ENCODE data around the gene RNU7-1.
A peak's percentile ranks its signal among the peaks of the same experiment; 100 is the strongest.

Gene RNU7-1

DNA sequence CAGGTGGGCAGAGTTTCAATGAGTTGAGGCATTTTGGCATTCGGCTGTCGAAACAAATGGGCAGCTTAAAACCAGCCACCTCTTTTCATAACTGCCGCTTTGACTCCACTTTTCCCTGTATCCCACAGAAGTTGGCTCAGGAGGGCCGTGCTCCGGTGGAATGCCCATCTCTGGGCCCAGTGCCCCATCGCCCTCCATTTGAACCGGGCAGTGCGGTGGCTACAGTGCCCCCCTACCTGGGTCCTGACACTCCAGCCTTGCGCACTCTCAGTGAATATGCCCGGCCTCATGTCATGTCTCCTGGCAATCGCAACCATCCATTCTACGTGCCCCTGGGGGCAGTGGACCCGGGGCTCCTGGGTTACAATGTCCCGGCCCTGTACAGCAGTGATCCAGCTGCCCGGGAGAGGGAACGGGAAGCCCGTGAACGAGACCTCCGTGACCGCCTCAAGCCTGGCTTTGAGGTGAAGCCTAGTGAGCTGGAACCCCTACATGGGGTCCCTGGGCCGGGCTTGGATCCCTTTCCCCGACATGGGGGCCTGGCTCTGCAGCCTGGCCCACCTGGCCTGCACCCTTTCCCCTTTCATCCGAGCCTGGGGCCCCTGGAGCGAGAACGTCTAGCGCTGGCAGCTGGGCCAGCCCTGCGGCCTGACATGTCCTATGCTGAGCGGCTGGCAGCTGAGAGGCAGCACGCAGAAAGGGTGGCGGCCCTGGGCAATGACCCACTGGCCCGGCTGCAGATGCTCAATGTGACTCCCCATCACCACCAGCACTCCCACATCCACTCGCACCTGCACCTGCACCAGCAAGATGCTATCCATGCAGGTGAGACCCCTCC lies 5.0 kb upstream of the RNU7-1 start:
- DNase-seq: no peak

DNA sequence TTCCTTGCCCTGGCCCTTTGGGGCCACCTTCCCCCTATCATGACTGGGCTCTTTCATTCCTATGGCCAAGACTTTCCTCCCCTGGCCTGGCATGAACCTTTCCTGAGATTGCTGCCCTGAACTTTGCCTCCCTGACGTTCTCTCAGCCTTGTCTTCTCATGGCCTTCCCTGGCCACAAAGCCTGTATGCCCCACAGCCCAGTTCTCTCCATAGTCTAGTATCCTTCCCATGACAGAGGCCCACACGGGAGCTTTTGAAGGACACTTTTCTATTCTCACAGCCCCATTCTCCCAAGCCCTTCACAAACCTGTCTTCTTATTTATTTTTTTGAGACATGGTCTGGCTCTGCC lies 4.5 kb upstream of the RNU7-1 start:
- no peak for DNase-seq

DNA sequence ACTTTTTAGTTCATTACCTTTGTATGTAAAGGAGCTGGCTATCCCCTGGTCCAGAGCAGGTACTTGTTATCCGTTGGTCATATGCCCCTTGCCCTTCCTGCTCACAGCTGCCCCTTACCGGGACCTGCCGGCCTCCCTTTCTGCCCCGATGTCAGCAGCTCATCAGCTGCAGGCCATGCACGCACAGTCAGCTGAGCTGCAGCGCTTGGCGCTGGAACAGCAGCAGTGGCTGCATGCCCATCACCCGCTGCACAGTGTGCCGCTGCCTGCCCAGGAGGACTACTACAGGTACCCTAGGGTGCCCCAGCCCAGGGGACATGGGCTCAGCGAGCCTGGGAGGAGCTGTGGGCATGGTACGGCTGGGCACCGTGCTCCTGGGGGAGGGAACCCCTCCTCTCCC lies 2.3 kb upstream of the RNU7-1 start:
- DNase-seq: no peak

DNA sequence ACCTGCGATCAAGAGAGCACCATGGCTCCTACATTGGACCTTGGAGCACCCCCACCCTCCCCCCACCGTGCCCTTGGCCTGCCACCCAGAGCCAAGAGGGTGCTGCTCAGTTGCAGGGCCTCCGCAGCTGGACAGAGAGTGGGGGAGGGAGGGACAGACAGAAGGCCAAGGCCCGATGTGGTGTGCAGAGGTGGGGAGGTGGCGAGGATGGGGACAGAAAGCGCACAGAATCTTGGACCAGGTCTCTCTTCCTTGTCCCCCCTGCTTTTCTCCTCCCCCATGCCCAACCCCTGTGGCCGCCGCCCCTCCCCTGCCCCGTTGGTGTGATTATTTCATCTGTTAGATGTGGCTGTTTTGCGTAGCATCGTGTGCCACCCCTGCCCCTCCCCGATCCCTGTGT lies 1.8 kb upstream of the RNU7-1 start:
- DNase-seq: no peak

DNA sequence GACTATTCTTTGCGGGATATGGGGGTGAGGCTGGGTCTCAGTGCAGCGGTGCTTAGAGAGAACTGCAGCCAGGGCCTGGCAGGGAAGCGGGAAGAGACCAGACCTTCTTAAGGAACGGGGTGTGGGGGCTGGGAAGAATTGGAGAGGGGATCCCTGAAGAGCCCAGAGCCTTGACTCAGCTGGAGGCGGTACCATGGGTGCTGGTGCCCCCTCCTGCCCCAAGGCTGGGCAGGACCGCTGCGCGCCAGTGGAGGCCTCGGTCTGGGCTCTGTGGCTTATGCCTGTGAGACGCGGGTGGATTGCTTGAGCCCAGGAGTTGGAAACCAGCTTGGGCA lies 1.3 kb upstream of the RNU7-1 start:
- DNase-seq: no peak

DNA sequence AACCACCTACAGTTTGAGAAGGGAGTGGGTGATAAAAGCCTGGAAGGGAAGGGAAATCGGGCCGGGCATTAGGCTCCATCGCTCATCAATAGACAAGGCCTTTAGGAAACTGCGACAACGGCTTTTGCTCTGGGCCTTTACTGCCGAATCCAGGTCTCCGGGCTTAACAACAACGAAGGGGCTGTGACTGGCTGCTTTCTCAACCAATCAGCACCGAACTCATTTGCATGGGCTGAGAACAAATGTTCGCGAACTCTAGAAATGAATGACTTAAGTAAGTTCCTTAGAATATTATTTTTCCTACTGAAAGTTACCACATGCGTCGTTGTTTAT lies 261 bp upstream of the RNU7-1 start:
- DNase-seq: peak; percentile 82

DNA sequence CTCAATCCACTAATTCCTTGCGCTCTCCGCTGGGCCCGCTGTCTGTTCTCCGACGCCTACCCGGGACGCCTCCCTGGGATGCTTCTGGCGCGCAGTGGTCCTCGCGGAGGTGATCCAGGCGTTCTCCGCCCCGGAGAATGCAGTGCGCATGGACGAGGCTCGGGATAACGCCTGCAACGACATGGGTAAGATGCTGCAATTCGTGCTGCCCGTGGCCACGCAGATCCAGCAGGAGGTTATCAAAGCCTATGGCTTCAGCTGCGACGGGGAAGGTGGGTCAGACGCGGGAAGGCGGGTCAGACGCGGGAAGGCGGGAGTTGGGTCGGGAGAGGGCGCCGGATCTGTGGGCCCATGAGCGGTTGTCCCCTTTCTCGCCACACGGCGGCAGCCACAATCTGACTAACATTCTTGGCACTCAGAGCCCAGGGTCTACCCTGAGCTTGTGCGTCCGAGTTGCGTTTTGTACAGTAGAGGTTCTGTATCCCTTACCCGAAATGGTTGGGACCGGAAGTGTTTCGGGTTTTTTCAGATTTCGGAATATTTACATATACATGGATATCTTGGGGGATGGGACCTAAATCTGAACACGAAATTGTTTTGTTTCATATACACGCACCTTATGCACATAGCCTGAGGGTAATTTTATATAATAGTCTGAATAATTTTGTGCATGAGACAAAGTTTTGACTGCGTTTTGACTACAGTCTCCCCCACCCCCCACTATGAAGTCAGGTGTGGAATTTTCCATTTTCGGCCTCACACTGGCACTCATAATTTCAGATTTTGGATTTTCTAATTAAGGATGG lies 968 bp downstream of the RNU7-1 start:
- DNase-seq: peak; percentile 93

DNA sequence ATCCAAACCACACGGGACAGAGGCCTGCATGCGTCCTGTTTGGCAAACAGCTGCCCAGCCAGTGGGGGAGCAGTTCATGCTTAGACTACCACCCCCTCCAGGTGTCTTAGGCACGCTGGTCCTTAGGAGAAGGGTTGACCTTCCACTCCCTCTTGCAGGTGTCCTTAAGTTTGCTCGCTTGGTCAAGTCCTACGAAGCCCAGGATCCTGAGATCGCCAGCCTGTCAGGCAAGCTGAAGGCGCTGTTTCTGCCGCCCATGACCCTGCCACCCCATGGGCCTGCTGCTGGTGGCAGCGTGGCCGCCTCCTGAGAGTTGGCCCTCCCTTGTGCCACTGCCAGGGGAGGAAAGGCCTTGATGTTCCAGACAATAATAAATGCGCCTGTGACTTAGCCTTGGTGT lies 2.0 kb downstream of the RNU7-1 start:
- peak; percentile 63 for DNase-seq

DNA sequence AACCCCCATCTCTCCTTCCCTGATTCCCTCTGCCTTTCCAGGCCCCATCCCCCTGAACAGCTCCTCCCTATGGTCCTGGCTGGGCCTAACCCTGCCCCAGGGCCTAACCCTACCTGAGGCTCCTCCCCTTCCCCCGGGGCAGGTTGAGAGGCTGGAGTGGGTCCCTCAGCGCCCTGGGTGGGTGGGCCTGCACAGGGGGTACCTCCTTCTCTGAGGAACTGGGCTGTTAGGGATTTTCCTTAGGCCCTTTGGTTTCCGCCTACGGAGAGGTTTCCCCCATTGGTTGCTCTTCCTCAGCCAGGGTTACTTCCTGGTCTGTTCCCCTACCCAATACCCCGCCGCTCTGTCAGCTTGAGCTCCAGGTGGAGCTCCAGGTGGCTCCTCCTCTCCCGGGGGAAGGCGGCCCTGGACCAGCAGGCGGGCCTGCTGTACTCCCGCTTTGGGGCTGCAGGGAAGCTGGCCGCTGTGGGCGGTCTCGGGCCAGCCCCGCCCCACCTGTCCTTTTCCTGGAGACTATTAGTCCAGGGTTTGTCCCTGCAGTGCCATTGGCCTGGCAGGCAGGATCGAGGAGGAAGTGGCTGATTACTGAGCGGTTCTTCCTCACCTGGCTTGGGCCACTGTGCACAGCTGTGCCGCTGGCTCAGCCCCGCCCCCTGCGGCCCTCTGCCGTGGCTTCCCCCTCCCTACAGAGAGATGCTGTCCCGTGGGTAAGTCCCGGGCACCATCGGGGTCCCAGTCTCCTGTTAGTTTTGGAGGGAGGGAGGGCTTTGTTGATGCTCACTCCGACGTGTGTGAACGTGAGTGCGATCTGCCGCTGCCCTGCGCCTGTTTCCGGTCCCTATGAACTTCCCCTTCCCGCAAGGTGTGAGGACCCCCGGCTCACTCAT lies 2.7 kb downstream of the RNU7-1 start:
- DNase-seq: peak; percentile 81

DNA sequence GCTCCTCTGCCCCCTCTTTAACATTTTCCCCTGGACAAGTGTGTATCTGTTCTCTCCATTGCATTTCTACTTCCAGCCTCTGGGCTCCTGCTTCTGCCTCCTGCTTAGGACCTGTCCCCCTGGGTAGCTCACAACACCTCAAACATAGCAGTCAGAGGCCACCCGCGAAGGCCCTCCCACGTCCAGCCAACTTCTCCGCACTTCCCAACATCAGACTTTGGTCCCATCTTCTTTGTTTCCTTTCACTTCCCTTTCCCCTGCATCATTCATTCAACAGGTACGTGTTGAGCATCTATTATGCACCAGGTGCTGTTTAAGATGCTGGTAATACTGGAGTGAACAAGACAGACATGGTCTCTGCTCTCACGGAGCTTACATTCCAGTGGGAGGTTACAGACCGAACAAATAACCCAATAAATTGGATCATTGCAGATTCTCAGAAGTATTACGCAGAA lies 3.3 kb downstream of the RNU7-1 start:
- no peak for DNase-seq

DNA sequence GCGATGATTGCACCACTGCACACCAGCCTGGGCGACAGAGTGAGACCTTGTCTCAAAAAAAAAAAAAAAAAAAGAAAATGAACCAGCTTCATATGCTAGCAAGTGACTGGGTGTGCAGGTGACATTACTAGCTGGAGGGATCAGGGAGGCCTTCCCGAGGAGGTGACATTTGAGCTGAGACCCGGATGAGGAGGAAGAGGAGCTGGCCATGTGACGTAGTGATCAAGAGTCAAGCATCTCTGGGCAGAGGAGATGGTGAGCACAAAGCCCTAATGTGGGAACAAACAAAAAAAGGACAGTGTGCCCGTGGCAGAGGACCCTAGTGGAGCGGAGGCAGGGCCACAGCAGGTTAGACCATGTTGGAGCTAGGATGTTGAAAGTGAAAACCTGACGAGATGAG lies 4.0 kb downstream of the RNU7-1 start:
- no peak for DNase-seq

DNA sequence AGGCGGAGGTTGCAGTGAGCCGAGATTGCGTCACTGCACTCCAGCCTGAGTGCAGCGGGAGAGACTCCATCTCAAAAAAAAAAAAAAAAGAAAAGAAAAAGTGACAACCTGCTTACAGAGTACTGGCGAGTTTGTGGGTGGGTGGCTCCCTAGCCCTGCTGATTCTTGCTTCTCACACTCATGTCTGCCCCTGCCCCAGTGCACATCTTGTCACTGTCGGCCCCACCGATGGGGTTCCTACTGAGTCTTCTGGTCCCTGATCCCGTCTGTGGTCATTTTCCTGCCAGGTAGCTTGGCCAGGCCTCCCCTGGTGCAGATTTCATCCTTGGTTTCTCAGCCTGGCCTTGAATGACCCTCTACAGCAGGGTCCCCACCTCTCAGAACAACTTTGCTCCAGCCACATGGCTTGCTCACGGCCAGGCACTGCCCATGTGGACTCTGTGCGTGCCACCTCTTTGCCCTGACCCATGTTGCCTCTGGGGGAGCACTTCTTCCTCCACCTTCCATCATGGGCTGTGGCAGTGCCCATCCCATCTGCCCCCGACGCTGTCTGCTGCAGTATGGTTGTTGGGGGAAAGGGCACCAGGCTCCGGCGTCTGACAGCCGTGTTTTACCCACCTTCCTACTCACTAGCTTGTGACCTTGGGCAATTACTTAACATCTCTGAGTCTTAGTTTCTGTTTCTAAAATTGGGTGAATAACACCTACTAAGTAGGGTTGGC lies 5.4 kb downstream of the RNU7-1 start:
- peak; percentile 65 for DNase-seq

DNA sequence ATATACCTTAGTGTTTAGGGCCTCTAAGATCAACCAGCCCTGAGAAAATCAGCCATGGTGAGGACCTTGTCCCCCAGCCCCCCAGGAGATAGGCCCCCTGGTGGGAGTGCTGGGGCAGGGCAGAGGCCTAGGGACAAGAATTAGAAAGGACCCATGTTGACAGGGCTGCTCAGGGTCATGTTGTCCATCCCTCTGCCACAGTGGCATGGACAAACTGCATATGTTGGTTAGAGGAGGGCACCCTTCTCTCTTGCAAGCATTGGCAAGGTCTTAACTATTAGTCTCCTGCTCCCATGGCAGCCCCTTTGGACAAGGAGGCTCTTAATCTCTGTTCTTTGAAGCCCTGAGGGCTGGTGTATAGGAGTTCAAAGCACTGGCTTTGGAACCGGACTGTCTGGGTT lies 6.8 kb downstream of the RNU7-1 start:
- peak; percentile 66 for DNase-seq

DNA sequence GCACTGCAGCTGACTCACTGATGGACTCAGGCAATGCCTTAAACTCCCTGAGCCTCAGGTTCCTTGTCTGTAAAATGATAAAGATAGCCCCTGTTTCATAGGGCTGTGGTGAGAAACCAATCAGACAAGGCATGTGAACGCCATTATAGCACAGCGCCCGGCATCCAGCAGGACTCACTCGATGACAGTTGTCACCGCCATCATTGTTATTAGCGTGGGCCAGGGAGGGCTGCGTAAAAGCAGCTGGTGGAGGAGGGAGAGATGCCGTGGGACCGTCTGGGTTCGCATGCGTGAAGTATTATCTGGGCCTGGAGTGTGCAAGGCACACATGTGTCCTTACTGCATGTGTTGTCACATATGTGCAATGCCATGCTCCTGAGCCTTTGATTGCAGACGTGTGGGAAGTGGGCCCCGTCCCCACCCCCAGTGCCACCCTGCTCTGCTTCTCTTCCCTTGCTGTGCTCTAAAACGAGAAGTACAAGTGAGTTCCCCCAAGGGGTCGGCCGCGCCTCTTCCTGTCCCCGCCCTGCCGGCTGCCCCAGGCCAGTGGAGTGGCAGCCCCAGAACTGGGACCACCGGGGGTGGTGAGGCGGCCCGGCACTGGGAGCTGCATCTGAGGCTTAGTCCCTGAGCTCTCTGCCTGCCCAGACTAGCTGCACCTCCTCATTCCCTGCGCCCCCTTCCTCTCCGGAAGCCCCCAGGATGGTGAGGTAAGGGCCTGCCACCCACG lies 7.4 kb downstream of the RNU7-1 start, which contains the start of gene PTPN6:
Gene PTPN6 (plus strand): TSS at position 546 of the 730 bp plus-strand sequence. CDS start 157 bp downstream, at position 703.
- DNase-seq: peak; percentile 81

DNA sequence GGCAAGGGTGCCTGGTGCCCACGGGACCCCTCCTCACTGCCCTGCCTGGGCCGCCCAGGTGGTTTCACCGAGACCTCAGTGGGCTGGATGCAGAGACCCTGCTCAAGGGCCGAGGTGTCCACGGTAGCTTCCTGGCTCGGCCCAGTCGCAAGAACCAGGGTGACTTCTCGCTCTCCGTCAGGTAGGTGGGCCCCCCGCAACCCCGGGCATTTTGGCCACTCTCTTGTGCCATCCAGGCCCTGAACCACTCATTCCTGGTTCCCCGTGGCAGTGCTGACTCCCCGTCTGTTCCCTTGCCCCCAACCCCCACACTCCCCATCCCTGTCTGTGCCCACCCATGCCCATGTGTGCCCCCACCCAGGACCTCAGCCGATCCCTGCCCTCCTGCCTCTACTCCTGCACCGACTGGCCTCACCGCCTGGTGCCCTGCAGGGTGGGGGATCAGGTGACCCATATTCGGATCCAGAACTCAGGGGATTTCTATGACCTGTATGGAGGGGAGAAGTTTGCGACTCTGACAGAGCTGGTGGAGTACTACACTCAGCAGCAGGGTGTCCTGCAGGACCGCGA lies 8.0 kb downstream of the RNU7-1 start:
- DNase-seq: peak; percentile 68

DNA sequence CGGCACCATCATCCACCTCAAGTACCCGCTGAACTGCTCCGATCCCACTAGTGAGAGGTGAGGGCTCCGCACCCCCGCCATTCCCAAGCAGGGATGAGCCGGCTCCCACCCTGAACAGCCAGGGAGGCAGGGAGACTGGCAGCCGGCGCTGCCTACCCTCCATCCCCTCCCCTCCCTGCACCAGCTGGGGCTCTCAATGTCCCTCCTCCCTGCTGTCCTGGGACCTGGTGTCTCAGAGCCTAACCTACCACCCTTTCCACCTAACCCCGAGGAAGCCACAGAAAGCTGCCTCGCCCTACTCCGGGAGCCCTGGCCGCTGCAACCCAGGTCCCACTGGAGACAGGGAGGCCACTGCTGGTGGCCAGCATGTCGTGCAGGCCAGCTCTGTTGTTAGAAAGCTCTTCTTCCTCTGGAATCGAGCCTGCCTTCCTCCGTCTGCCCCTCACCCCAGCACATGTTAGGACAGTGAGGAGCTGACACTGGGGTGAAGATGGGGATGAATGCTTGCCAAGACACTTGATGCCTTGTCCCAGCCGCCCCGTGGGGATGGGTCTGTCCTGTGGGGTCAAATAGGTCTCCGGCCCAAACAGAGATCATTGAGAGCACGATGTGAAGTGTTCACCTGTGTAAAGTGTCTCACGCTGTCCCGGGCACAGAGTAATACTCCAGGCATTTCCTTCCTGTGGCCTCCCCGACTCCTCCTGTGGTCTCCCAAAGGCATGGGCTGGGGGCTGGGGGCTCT lies 8.7 kb downstream of the RNU7-1 start:
- DNase-seq: peak; percentile 69

DNA sequence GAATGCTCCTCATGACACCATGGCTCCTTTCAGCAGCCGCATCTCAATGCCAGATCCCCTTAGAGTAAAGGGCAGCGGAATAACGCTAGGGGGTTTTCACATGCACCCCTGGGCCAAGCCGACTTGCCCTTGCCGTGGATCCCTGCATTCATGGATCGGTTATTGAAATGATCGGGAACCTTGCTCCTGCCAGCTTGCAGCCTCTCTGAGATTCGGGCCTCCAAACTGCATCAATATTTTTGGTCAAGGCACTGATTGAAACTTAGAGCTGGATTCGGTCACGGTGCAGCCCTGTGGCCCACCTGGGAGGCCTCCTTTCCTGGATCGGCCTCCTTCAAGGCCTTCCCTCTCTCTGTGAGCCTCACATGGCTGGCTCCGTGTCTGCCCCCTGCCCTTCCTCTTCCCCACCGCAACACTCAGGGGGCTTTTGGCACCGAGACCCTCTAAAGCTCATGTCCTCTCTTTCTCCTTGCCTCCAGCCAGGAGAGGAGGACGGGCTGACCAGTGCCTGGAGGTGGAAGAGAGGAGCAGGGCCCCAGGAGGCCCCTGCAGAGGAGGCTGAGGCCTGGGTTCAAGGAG lies 9.3 kb downstream of the RNU7-1 start:
- no peak for DNase-seq

DNA sequence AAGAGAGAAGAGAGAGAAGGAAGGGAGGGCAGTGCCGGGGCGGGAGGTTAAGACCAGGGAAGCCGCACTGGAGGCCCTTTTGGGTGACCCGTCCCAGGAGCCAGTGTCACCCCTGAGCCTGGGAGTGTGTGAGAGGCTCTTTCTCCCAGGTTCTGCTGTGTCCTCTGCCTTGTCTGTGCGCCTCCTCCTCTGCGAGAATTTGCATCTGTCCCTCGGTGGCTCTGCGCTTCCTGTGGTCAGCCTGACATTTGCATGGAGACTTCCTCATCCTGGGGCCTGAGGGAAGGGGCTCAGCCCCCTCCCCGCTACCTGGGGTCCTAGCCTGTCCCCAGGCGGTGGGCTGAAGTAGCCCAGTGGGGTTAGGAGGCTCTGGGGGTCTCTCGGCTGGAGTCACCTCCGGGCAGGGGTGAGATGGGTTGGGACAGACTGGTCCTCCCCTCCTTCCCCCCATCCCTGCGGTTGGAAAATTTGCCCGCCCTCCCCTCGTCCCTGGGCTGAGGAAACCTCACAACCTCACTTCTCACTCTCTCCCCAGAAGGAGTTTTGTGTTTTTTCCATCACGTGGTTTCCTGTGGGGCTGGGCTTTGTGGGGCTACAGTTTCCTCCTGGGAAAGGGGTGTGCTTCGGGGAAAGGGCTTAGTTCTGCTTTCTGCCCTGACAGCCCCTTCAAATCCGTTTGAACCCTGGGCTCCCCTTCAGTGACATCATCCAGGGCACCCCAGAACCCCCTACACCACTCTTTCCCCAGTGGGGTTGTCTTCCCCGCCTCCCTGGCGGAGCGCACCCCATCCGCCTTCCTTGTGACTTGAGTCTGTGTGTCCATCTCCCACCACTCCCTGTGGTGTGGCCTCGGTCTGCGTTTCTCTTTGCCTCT lies 10.1 kb downstream of the RNU7-1 start:
- DNase-seq: peak; percentile 88

Measured in activated CD8-positive, alpha-beta memory T cell treated with anti-CD3 and anti-CD28 coated beads, Interleukin-2, amount 50 U/mL, for 48 hours (primary cell).